ENCODE data around the gene ABCC5. TPM values are rescaled to one million over a fixed set of nuclear protein-coding genes. Genes with fewer than 3 reads are reported as not detected.

The ABCC5 gene
- polyA plus RNA-seq, 4 donors, result 9.2 to 64.6 (median 13.0) TPM

DNA sequence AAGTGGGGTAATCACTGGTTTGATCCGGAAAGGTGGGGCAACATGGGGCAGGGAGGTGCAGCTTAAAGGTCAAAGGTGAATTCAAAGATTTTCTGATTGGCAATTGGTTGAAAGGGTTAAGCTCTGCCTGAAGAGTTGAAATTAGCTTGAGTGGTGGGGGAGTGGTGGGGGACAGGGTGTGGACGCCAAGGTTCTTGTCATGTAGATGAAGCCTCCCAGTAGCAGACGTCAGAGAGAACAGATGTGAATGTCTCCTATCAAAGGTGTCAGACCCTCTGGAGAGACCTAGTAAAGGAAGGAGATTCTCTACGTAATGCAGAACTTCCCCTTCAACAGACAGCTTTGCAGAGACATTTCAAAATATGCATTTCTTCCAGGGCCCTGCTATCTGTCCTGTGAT lies 62.8 kb downstream of the ABCC5 start:
- WGBS, 3 donors, result 75 to 84% (median 77%) methylated on average over 4 of the region's 4 CpGs
- peaks cover 0 to 14% (median 6%) of the 10 kb centered on the region in 3 donors for H3K36me3 ChIP-seq (ENCODE audit: control insufficient read depth in 3 of 3, insufficient read depth in 2 of 3, low read depth in 1 of 3, low read length in 3 of 3)
- no peak overlapping the region for H3K27ac ChIP-seq (ENCODE audit: low read depth in 1 of 3, low read length in 2 of 3)
- no peaks in the 10 kb centered on the region for H3K27me3 ChIP-seq (ENCODE audit: control insufficient read depth in 3 of 3, insufficient read depth in 3 of 3, low read length in 3 of 3)
- no peak for DNase-seq
- H3K4me3 ChIP-seq (ENCODE audit: low read depth in 1 of 3, low read length in 3 of 3), result no peak overlapping the region
- H3K9me3 ChIP-seq (ENCODE audit: control insufficient read depth in 2 of 2, insufficient read depth in 1 of 2, low read depth in 1 of 2, low read length in 1 of 2), result no peaks in the 10 kb centered on the region
- FAIRE-seq, result no peak
- peaks cover 0 to 4% (median 0%) of the 10 kb centered on the region in 3 donors for H3K4me1 ChIP-seq (ENCODE audit: control insufficient read depth in 3 of 3, insufficient read depth in 2 of 3, low read depth in 1 of 3, low read length in 2 of 3)

GRCh38 chr3:183953471-183954070 lies 64.1 kb downstream of the ABCC5 start:
- peaks cover 2 to 19% (median 6%) of the 10 kb centered on the region in 3 donors for H3K36me3 ChIP-seq (ENCODE audit: control insufficient read depth in 3 of 3, insufficient read depth in 2 of 3, low read depth in 1 of 3, low read length in 3 of 3)
- no peak for DNase-seq
- H3K9me3 ChIP-seq (ENCODE audit: control insufficient read depth in 2 of 2, insufficient read depth in 1 of 2, low read depth in 1 of 2, low read length in 1 of 2), result no peaks in the 10 kb centered on the region
- peaks cover 0 to 1% (median 0%) of the 10 kb centered on the region in 3 donors for H3K4me1 ChIP-seq (ENCODE audit: control insufficient read depth in 3 of 3, insufficient read depth in 2 of 3, low read depth in 1 of 3, low read length in 2 of 3)
- no peak overlapping the region for H3K4me3 ChIP-seq (ENCODE audit: low read depth in 1 of 3, low read length in 3 of 3)
- H3K27ac ChIP-seq (ENCODE audit: low read depth in 1 of 3, low read length in 2 of 3), result no peak overlapping the region
- no peaks in the 10 kb centered on the region for H3K27me3 ChIP-seq (ENCODE audit: control insufficient read depth in 3 of 3, insufficient read depth in 3 of 3, low read length in 3 of 3)
- FAIRE-seq, result no peak
- 82 to 92% (median 83%) methylated on average over 6 of the region's 6 CpGs for WGBS, 3 donors

DNA sequence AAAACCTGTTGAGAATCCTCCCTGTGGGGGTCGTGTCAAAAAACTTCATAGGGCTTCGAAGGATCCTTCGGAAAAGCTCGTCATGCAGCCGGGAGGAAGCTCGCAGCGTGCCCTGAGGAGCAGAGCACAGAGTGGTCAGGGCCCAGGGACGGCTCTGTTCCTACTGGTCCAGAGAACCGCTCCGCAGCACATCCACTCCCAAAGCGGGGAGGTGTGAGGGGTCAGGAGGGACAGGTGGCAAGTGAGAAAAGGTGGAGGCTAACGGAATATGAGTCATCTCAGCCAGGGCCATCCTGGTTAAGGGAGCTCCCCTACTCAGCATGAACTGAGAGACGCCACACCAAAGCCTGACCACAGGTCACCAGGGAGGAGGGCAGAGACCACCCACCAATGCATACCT lies 66.2 kb downstream of the ABCC5 start:
- Histone ChIP-seq H3K36me3 (ENCODE audit: control insufficient read depth in 3 of 3, insufficient read depth in 2 of 3, low read depth in 1 of 3, low read length in 3 of 3) (peaks cover 2 to 25% (median 4%) of the 10 kb centered on the region in 3 donors), H3K27ac (ENCODE audit: low read depth in 1 of 3, low read length in 2 of 3) (no peak overlapping the region), H3K9me3 (ENCODE audit: control insufficient read depth in 2 of 2, insufficient read depth in 1 of 2, low read depth in 1 of 2, low read length in 1 of 2) (no peaks in the 10 kb centered on the region), H3K4me3 (ENCODE audit: low read depth in 1 of 3, low read length in 3 of 3) (no peak overlapping the region), H3K4me1 (ENCODE audit: control insufficient read depth in 3 of 3, insufficient read depth in 2 of 3, low read depth in 1 of 3, low read length in 2 of 3) (no peaks in the 10 kb centered on the region), H3K27me3 (ENCODE audit: control insufficient read depth in 3 of 3, insufficient read depth in 3 of 3, low read length in 3 of 3) (no peaks in the 10 kb centered on the region)
- no peak for FAIRE-seq
- no peak for DNase-seq
- WGBS, 3 donors, result 87 to 94% (median 91%) methylated on average over 13 of the region's 13 CpGs

DNA sequence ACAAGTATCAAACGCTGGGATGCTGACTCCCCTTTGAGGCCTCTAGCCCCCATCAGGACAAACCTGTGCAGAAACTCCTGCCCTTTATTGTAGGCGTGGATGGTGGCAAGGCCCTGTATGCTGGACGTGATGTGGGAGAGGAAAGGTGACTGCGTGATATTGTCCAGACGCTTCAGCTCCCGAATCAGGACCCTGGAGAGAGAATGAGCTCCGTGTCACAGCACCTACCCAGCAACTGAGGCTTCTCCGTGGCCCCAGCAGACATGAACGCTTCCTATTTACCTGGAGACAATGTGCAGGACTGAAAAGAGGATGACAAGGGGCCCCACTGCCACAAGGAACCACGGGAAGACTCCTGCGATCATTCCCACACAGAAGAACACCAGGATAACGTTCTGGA lies 68.0 kb downstream of the ABCC5 start:
- H3K27ac ChIP-seq (ENCODE audit: low read depth in 1 of 3, low read length in 2 of 3), result no peak overlapping the region
- no peak overlapping the region for H3K4me3 ChIP-seq (ENCODE audit: low read depth in 1 of 3, low read length in 3 of 3)
- H3K36me3 ChIP-seq (ENCODE audit: control insufficient read depth in 3 of 3, insufficient read depth in 2 of 3, low read depth in 1 of 3, low read length in 3 of 3), result peaks cover 2 to 34% (median 6%) of the 10 kb centered on the region in 3 donors
- WGBS, 3 donors, result 85 to 89% (median 86%) methylated on average over 12 of the region's 12 CpGs
- DNase-seq, result no peak
- H3K9me3 ChIP-seq (ENCODE audit: control insufficient read depth in 2 of 2, insufficient read depth in 1 of 2, low read depth in 1 of 2, low read length in 1 of 2), result no peaks in the 10 kb centered on the region
- no peak for FAIRE-seq
- H3K27me3 ChIP-seq (ENCODE audit: control insufficient read depth in 3 of 3, insufficient read depth in 3 of 3, low read length in 3 of 3), result no peaks in the 10 kb centered on the region
- no peaks in the 10 kb centered on the region for H3K4me1 ChIP-seq (ENCODE audit: control insufficient read depth in 3 of 3, insufficient read depth in 2 of 3, low read depth in 1 of 3, low read length in 2 of 3)

GRCh38 chr3:183946037-183946436 lies 71.6 kb downstream of the ABCC5 start:
- Histone ChIP-seq H3K36me3 (ENCODE audit: control insufficient read depth in 3 of 3, insufficient read depth in 2 of 3, low read depth in 1 of 3, low read length in 3 of 3) (peaks cover 2 to 31% (median 8%) of the 10 kb centered on the region in 3 donors), H3K4me3 (ENCODE audit: low read depth in 1 of 3, low read length in 3 of 3) (no peak overlapping the region), H3K27me3 (ENCODE audit: control insufficient read depth in 3 of 3, insufficient read depth in 3 of 3, low read length in 3 of 3) (no peaks in the 10 kb centered on the region), H3K4me1 (ENCODE audit: control insufficient read depth in 3 of 3, insufficient read depth in 2 of 3, low read depth in 1 of 3, low read length in 2 of 3) (no peaks in the 10 kb centered on the region), H3K9me3 (ENCODE audit: control insufficient read depth in 2 of 2, insufficient read depth in 1 of 2, low read depth in 1 of 2, low read length in 1 of 2) (no peaks in the 10 kb centered on the region), H3K27ac (ENCODE audit: low read depth in 1 of 3, low read length in 2 of 3) (no peak overlapping the region)
- WGBS, 3 donors, result 98 to 100% (median 99%) methylated on average over 2 of the region's 2 CpGs
- DNase-seq (no peak), FAIRE-seq (no peak)

GRCh38 chr3:183944775-183945174 lies 72.9 kb downstream of the ABCC5 start:
- H3K4me1 ChIP-seq (ENCODE audit: control insufficient read depth in 3 of 3, insufficient read depth in 2 of 3, low read depth in 1 of 3, low read length in 2 of 3), result no peaks in the 10 kb centered on the region

GRCh38 chr3:183943739-183944138 lies 73.9 kb downstream of the ABCC5 start:
- Histone ChIP-seq H3K4me3 (ENCODE audit: low read depth in 1 of 3, low read length in 3 of 3) (no peak overlapping the region), H3K27ac (ENCODE audit: low read depth in 1 of 3, low read length in 2 of 3) (no peak overlapping the region), H3K27me3 (ENCODE audit: control insufficient read depth in 3 of 3, insufficient read depth in 3 of 3, low read length in 3 of 3) (no peaks in the 10 kb centered on the region), H3K36me3 (ENCODE audit: control insufficient read depth in 3 of 3, insufficient read depth in 2 of 3, low read depth in 1 of 3, low read length in 3 of 3) (peaks cover 0 to 26% (median 4%) of the 10 kb centered on the region in 3 donors), H3K9me3 (ENCODE audit: control insufficient read depth in 2 of 2, insufficient read depth in 1 of 2, low read depth in 1 of 2, low read length in 1 of 2) (no peaks in the 10 kb centered on the region), H3K4me1 (ENCODE audit: control insufficient read depth in 3 of 3, insufficient read depth in 2 of 3, low read depth in 1 of 3, low read length in 2 of 3) (no peaks in the 10 kb centered on the region)
- WGBS, 3 donors, result 96 to 99% (median 97%) methylated on average over 6 of the region's 6 CpGs
- DNase-seq (no peak), FAIRE-seq (no peak)

More at GRCh38 chr3:183944775-183945174, 72.9 kb downstream of the ABCC5 start:
- Histone ChIP-seq H3K27me3 (ENCODE audit: control insufficient read depth in 3 of 3, insufficient read depth in 3 of 3, low read length in 3 of 3) (no peaks in the 10 kb centered on the region), H3K4me3 (ENCODE audit: low read depth in 1 of 3, low read length in 3 of 3) (no peak overlapping the region), H3K27ac (ENCODE audit: low read depth in 1 of 3, low read length in 2 of 3) (no peak overlapping the region), H3K36me3 (ENCODE audit: control insufficient read depth in 3 of 3, insufficient read depth in 2 of 3, low read depth in 1 of 3, low read length in 3 of 3) (peaks cover 2 to 31% (median 4%) of the 10 kb centered on the region in 3 donors), H3K9me3 (ENCODE audit: control insufficient read depth in 2 of 2, insufficient read depth in 1 of 2, low read depth in 1 of 2, low read length in 1 of 2) (no peaks in the 10 kb centered on the region)
- FAIRE-seq, result no peak
- DNase-seq, result no peak
- 81 to 92% (median 84%) methylated on average over 5 of the region's 5 CpGs for WGBS, 3 donors

DNA sequence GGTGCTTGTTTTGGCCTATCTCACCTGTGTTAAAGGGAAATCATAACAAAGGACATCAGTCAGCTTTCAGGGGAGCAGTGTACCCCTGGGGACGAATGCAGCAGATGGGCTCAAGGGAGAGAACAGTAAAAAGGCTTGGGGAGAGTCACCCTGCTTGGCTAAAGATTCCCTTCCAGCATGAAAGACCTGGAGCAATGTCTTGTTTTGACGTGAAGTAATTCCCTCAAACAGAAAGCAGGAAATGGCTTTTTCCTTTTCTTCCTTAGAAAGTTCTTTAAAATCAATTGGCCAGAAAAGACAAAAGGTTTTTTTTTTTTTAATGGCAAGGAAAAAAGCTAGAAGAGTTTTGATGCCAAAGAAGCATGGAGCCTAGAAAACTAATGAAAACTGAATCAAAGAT lies 76.5 kb downstream of the ABCC5 start:
- H3K27ac ChIP-seq (ENCODE audit: low read depth in 1 of 3, low read length in 2 of 3), result no peak overlapping the region
- FAIRE-seq, result no peak
- 66 to 78% (median 67%) methylated on average over 2 of the region's 2 CpGs for WGBS, 3 donors
- peaks cover 0 to 27% (median 4%) of the 10 kb centered on the region in 3 donors for H3K36me3 ChIP-seq (ENCODE audit: control insufficient read depth in 3 of 3, insufficient read depth in 2 of 3, low read depth in 1 of 3, low read length in 3 of 3)
- no peak for DNase-seq
- no peaks in the 10 kb centered on the region for H3K27me3 ChIP-seq (ENCODE audit: control insufficient read depth in 3 of 3, insufficient read depth in 3 of 3, low read length in 3 of 3)
- H3K9me3 ChIP-seq (ENCODE audit: control insufficient read depth in 2 of 2, insufficient read depth in 1 of 2, low read depth in 1 of 2, low read length in 1 of 2), result no peaks in the 10 kb centered on the region
- no peaks in the 10 kb centered on the region for H3K4me1 ChIP-seq (ENCODE audit: control insufficient read depth in 3 of 3, insufficient read depth in 2 of 3, low read depth in 1 of 3, low read length in 2 of 3)
- no peak overlapping the region for H3K4me3 ChIP-seq (ENCODE audit: low read depth in 1 of 3, low read length in 3 of 3)
